GM19467 (cell line): ENCODE data around the gene S1PR1.
A peak's percentile ranks its signal among the peaks of the same experiment; 100 is the strongest.
"Not testable (repeated sequence)": the region's sequence is repeated elsewhere in the genome, so short reads cannot be mapped to it uniquely, and the experiment has no call there.

Experiments
- ATAC-seq: cut with Tn5 transposase; IDR thresholded peaks from one replicate; pipeline ENCODE4 v1.9.1; 2021; ENCODE audit warnings: mild to moderate bottlenecking, moderate library complexity; ENCODE audit not compliant: unreplicated experiment

S1PR1 gene

DNA sequence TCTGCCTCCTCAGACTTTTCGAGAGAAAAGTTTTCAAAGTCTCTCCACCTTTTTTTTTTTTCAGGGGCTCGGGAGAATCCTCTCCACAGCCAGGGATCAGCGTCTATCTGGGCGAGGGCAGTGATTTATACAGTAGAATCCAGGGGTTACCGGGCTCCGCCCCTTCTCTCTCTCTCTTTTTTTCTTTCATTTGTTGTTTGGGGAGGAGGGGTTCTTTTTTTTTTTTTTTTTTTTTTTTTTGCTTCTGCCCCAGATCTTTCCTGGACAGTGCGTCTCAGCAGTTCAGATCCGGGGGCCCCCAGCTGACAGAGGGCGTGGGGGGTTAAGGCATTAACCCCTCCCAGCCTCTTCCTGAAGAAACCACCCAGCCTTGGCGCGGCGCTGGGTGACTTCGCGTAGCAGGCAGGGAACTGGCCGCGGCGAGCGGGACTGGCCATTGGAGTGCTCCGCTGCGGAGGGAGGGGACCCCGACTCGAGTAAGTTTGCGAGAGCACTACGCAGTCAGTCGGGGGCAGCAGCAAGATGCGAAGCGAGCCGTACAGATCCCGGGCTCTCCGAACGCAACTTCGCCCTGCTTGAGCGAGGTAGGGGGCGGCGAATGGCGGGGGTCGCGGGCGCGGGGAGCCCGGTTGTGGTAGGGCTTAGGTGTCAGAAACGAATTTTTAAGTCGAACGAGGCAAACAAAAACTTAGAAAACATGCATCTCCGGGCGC is at the start of gene S1PR1:
Gene S1PR1 (plus strand): TSS at position 504 of the 713 bp plus-strand sequence. CDS start 1,966 bp downstream, outside the sequence.
- peak; percentile 13 for ATAC-seq

DNA sequence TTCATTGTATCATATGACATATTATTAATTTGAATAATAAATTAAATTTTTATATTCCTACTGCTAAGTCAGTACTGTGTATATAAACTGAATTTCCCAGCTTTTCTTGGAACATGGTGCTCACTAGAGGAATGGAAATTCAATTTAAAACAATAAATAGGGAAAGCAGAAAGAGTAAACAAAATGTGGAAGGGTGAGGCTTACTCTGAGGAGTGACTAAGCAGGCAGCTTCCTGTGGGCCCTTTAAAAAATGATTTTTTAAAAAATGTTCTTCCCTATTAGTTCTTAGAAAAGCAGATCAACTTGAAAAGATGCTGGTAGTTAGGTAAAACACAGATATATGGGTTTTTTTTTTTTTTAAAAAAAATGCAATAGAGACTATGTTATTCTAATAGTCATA is 49.5 kb upstream of the S1PR1 start:
- no peak for ATAC-seq

GRCh38 chr1:101188331-101188730 is 48.5 kb upstream of the S1PR1 start:
- no peak for ATAC-seq

- ATAC-seq = not testable (repeated sequence)
Measured at GRCh38 chr1:101188968-101189367, 47.9 kb upstream of the S1PR1 start.

GRCh38 chr1:101190441-101190840 is 46.4 kb upstream of the S1PR1 start:
- no peak for ATAC-seq

- ATAC-seq = no peak
Measured at GRCh38 chr1:101191049-101191448, 45.8 kb upstream of the S1PR1 start.

- no peak for ATAC-seq
Measured at GRCh38 chr1:101193733-101194169, 43.1 kb upstream of the S1PR1 start.

DNA sequence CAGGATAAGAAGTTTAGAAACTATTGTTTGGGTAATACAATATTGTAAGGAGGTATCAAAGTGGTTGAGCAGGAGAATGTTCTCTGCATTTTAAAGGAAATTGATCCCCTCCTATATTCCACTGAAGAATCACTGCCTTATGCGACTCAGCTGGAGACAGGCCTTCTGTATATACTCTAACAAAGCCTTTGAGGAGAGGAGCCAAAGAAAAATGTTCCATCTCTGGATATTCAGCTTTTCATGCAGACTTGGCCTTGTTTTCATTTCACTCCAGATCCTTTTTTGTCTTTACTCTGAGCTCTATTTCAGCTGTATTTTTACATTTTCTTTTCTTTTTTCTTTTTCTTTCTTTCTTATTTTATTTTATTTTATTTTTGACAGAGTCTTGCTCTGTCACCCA is 42.1 kb upstream of the S1PR1 start:
- no peak for ATAC-seq

- no peak for ATAC-seq
Measured at GRCh38 chr1:101196668-101197067, 40.2 kb upstream of the S1PR1 start.

GRCh38 chr1:101198842-101199636 is 37.8 kb upstream of the S1PR1 start:
- peak; percentile 94 for ATAC-seq

GRCh38 chr1:101199637-101199982 is 37.2 kb upstream of the S1PR1 start:
- no peak for ATAC-seq

GRCh38 chr1:101200513-101200912 is 36.3 kb upstream of the S1PR1 start:
- ATAC-seq = no peak

DNA sequence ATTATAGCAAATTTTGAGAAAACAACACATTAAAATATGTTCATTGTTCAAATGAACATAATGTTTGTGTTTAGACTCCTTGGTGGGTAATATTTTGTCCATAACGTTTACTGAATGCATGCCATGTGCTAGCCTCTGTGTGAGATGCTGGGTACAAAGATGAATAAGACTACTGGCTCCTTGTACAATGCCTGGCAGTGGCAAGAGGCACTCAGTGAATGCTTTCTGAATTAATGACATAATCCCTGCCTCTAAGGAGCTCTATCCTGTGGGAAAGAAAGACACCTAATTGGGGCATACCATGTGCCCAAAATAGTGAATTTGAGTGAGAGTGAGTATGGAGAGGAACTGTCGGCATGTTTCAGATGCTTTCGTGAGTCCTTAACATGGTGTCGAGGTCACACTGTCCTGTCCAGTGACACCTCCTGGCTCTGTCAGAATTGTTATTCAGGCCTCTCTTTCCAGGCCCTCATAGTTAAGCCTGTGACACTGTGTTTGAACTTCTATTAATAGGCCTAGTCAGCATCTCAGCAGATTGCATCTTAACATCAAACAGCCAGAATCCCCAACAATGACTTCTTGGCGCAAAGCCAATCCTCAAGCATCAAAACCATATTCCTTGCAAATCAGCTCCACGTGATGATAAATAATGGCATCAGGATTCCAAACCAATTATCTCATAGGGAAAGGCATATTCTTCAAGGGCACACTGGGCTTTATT is 32.8 kb upstream of the S1PR1 start:
- ATAC-seq = no peak

GRCh38 chr1:101205457-101205856 is 31.4 kb upstream of the S1PR1 start:
- ATAC-seq = no peak

- ATAC-seq = not testable (repeated sequence)
Measured at GRCh38 chr1:101206139-101206538, 30.7 kb upstream of the S1PR1 start.

GRCh38 chr1:101207271-101207670 is 29.5 kb upstream of the S1PR1 start:
- not testable (repeated sequence) for ATAC-seq

- ATAC-seq = no peak
Measured at GRCh38 chr1:101207891-101208290, 28.9 kb upstream of the S1PR1 start.

- ATAC-seq = no peak
Measured at GRCh38 chr1:101215363-101216011, 21.3 kb upstream of the S1PR1 start.

GRCh38 chr1:101216623-101217022 is 20.2 kb upstream of the S1PR1 start:
- no peak for ATAC-seq

- ATAC-seq = no peak
Measured at GRCh38 chr1:101217148-101217547, 19.7 kb upstream of the S1PR1 start.

GRCh38 chr1:101218968-101219367 is 17.9 kb upstream of the S1PR1 start:
- not testable (repeated sequence) for ATAC-seq
